ENCODE measurements around the gene SSH2.
"Not testable (repeated sequence)": the region's sequence is repeated elsewhere in the genome, so short reads cannot be mapped to it uniquely, and the experiment has no call there.

Gene SSH2

GRCh38 chr17:29870836-29871465 lies 59.1 kb downstream of the SSH2 start:
- no peak for DNase-seq

DNA sequence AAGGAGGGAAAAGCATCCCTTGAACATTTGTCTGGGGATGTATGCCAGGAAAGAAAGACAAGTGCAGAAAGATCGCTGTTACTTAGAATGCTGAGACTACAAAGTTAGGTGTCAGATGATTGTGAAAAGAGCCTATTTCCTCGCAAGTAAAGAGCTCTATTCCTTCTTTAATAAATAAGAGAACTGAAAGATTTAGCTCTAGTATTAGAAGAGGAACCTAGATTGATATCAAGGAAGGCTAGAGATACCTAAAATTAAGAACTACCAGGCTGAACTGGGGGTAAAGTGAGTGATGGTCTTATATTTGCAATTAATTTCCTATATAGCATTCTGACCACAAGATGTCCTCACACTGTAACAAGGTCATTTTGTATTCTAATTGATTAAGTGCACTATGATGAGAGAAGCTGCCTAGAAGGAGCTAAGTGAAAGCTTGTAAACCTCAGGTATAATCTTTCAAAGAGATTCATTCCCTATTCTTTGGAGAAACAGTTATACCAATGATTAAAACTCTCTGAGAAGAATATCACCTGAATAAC lies 62.3 kb downstream of the SSH2 start:
- no peak for DNase-seq

GRCh38 chr17:29866746-29867404 lies 63.2 kb downstream of the SSH2 start:
- DNase-seq, result no peak

DNA sequence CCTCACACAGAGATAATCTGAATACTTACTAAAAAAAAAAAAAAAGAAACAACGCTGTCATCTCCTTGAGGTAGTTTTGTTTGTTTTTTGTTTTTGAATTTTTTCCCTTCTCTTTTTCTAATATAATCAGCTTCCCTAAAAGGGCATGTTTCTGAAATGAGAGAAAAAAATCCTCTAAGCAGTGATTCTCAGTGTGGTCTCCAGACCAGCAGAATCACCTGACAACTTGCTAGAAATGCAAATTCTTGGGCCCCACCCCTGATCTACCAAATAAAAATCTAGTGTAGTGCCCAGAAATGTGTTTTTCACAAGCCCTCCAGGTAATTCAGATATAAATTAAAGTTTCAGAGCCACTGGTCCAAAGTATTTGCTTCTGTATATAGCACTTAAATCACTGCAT lies 65.4 kb downstream of the SSH2 start:
- no peak for DNase-seq

DNA sequence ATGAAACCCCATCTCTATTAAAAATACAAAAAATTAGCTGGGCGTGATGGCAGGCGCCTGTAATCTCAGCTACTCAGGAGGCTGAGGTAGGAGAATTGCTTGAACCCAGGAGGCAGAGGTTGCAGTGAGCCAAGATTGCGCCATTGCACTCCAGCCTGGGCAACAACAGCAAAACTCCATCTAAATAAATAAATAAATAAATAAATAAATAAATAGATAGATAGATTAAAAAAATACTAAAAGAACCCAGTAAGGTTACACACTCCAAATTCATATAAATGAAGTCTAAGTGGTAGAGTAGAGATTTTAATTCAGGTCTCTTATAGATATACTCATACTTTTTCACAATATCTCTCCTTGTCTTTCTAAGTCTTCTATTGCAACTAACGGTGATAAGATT lies 65.9 kb downstream of the SSH2 start:
- not testable (repeated sequence) for DNase-seq

- no peak for DNase-seq
Measured at GRCh38 chr17:29862951-29863350, 67.1 kb downstream of the SSH2 start.

DNA sequence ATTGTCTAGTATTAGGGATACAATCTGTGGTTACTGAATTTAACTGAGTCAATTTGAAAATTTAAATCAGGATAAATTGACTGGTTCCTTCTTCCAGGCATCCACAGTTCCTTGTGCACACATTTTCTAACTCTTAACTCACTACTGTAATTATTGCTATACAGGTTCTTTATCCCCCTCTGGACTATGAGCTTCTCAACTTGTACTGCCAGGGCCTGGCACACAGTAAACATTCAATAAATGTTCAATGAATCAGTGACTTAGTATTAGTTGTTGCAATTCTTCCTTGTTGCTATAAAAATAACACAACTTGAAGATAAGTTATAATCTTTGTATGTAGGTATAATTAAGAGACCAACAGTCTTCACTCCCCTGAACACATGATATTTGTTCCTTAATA lies 67.9 kb downstream of the SSH2 start:
- DNase-seq, result no peak

- DNase-seq, result not testable (repeated sequence)
Measured at GRCh38 chr17:29859445-29859844, 70.6 kb downstream of the SSH2 start.

- no peak for DNase-seq
Measured at GRCh38 chr17:29857823-29858222, 72.2 kb downstream of the SSH2 start.

GRCh38 chr17:29857105-29857504 lies 72.9 kb downstream of the SSH2 start:
- not testable (repeated sequence) for DNase-seq

DNA sequence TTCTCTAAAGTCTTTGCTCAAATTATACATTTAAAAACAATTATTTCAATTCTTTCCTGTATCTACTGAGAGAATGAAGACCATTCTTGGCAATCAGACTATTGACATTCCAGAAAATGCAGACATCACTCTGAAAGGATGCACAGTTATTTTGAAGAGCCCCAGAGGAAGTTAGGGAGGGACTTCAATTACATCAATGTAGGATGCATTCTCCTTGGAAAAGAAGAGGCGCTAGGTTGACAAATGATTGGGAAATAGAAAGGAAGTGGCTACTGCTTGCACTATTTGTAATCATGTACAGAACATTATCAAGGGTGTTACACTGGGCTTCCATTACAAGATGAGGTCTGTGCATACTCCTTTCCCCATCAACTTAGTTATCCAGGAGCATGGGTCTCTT lies 74.3 kb downstream of the SSH2 start:
- no peak for DNase-seq

DNA sequence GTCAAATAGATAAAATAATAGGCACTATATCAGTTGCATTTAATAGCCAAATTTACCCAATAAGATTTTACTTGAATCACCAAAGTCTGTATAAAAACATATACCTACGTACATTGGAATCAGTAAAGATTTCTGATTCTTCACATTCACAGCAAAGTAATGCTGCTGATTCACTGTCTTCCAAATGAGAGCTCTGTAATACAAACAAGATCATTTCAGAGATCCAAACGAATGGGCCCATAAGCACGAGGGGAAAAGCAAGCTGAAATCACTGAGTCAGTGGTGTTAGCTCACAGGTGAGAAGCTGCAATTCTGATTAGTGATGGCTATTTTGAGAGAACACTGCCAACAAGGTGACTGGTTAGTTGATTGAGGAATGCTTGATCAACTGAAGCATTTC lies 81.3 kb downstream of the SSH2 start:
- no peak for DNase-seq

GRCh38 chr17:29847527-29848400 lies 82.3 kb downstream of the SSH2 start:
- DNase-seq, result no peak

DNA sequence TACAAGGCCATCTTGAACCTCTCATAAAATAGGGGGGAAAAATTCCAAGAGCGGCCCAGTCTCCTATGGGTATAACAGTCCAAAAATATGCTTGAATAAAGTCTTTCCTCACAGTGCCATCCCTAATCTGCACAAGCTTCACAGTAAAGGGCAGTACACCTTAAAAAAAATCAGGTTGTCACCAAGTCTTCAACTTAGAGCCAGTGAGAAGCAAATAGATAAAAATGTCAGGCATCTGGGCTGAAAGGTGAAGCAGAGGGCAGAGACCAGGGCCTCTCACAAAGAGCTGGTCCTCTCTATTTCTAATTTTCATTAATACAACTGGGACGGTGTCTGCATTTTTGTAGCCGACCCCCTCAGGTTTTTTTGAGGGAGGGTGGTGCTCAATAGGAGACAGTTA lies 82.9 kb downstream of the SSH2 start:
- DNase-seq, result no peak

GRCh38 chr17:29846298-29846697 lies 83.7 kb downstream of the SSH2 start:
- DNase-seq, result no peak

- DNase-seq, result no peak
Measured at GRCh38 chr17:29844339-29845048, 85.5 kb downstream of the SSH2 start.

- DNase-seq, result no peak
Measured at GRCh38 chr17:29840884-29841283, 89.1 kb downstream of the SSH2 start.

GRCh38 chr17:29839656-29840055 lies 90.4 kb downstream of the SSH2 start:
- DNase-seq, result no peak

- no peak for DNase-seq
Measured at GRCh38 chr17:29838961-29839360, 91.1 kb downstream of the SSH2 start.

DNA sequence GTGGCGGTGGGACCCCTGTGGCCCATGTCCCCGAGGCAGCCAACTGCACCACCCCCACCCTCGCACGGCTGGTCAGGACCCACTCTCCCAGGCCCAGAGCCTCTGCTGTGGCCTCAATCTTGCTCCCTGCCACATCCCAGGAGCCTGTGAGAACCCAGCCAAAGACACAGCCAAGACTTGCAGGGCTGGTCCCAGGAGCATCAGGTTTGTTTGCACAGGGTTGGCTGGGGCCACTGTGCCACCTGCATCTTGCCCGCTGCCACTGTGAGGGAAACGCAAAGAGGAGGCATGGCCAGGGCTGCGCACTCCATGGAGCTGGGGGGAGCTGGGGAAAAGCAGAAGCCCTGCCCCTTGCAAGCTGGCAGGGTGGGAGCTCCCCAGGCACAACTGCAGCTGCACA lies 92.5 kb downstream of the SSH2 start:
- DNase-seq, result no peak

- no peak for DNase-seq
Measured at GRCh38 chr17:29836643-29837042, 93.4 kb downstream of the SSH2 start.

- no peak for DNase-seq
Measured at GRCh38 chr17:29835435-29836351, 94.3 kb downstream of the SSH2 start.

All from stimulated activated CD4-positive, alpha-beta T cell treated with anti-CD3 and anti-CD28 coated beads, Interleukin-4, amount 100 ng/mL, for 1 hour (primary cell).